NCI-H2171 treated with DMSO at 0.1 percent for 48 hours (cell line): ENCODE data around the gene TMEM175.

Source experiments
- DNase-seq: peaks from one replicate; lab custom pipeline; 2025; lab: John Stamatoyannopoulos, UW

The TMEM175 gene

GRCh38 chr4:989722-990471 lies 57.6 kb downstream of the TMEM175 start:
- no peak for DNase-seq

- DNase-seq, result no peak
Measured at GRCh38 chr4:990746-991367, 58.6 kb downstream of the TMEM175 start.

- DNase-seq, result no peak
Measured at GRCh38 chr4:991451-992296, 59.4 kb downstream of the TMEM175 start.

GRCh38 chr4:992297-993110 lies 60.2 kb downstream of the TMEM175 start:
- no peak for DNase-seq

GRCh38 chr4:993111-994029 lies 61.1 kb downstream of the TMEM175 start, which contains the start of gene SLC26A1:
Gene SLC26A1 (minus strand): TSS chr4:993404. CDS start chr4:991703, 1,701 bp downstream.
- no peak for DNase-seq

GRCh38 chr4:995311-996026 lies 63.2 kb downstream of the TMEM175 start:
- no peak for DNase-seq

GRCh38 chr4:996030-996996 lies 64.1 kb downstream of the TMEM175 start:
- DNase-seq, result no peak

- DNase-seq, result no peak
Measured at GRCh38 chr4:996997-997374, 64.7 kb downstream of the TMEM175 start.

- no peak for DNase-seq
Measured at GRCh38 chr4:997375-998071, 65.3 kb downstream of the TMEM175 start.

GRCh38 chr4:998096-998691 lies 65.9 kb downstream of the TMEM175 start:
- no peak for DNase-seq

- peak; percentile 29 for DNase-seq
Measured at GRCh38 chr4:999240-999863, 67.1 kb downstream of the TMEM175 start.

- DNase-seq, result no peak
Measured at GRCh38 chr4:999882-1000425, 67.7 kb downstream of the TMEM175 start.

- DNase-seq, result no peak
Measured at GRCh38 chr4:1000686-1001260, 68.5 kb downstream of the TMEM175 start.

GRCh38 chr4:1001561-1002130 lies 69.4 kb downstream of the TMEM175 start:
- no peak for DNase-seq

GRCh38 chr4:1002131-1002630 lies 69.9 kb downstream of the TMEM175 start:
- DNase-seq, result no peak

- DNase-seq, result no peak
Measured at GRCh38 chr4:1002631-1003251, 70.5 kb downstream of the TMEM175 start.
